ENCODE results near the gene UBE2N.

UBE2N gene

DNA sequence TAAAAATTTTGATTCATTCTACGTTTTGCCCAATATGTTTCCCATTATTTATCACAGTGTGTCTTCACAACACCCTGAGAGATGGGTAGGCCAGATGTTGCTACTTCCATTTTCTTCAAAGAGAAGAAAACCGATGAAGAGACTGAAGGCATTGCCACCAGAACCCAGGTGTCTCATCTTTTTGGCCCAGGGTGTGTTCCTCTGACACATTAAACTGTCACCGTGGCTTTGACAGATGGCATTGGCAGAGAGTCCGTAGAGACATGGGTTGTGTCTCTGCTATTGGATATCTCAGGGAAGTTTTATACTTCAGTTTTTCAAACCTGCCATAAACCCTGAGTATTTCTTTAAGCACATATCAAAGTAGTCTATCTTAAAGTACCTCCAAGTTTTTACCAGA lies 75.3 kb downstream of the UBE2N start:
- TF ChIP-seq POLR2AphosphoS5 (IDR thresholded peaks at IDR 0.05; ENCODE audit: low read depth, low read length) (no peak), SIN3A (IDR thresholded peaks at IDR 0.05; ENCODE audit: borderline replicate concordance, insufficient read depth, low read length) (no peak), TAF1 (IDR thresholded peaks at IDR 0.05; ENCODE audit: borderline replicate concordance, insufficient read depth, low read length) (no peak), FOXP2 (optimal IDR thresholded peaks at IDR 0.05; ENCODE audit: borderline replicate concordance, extremely low read depth, extremely low read length, insufficient read depth) (no peak)
- TF ChIP-seq, protein P1, sequence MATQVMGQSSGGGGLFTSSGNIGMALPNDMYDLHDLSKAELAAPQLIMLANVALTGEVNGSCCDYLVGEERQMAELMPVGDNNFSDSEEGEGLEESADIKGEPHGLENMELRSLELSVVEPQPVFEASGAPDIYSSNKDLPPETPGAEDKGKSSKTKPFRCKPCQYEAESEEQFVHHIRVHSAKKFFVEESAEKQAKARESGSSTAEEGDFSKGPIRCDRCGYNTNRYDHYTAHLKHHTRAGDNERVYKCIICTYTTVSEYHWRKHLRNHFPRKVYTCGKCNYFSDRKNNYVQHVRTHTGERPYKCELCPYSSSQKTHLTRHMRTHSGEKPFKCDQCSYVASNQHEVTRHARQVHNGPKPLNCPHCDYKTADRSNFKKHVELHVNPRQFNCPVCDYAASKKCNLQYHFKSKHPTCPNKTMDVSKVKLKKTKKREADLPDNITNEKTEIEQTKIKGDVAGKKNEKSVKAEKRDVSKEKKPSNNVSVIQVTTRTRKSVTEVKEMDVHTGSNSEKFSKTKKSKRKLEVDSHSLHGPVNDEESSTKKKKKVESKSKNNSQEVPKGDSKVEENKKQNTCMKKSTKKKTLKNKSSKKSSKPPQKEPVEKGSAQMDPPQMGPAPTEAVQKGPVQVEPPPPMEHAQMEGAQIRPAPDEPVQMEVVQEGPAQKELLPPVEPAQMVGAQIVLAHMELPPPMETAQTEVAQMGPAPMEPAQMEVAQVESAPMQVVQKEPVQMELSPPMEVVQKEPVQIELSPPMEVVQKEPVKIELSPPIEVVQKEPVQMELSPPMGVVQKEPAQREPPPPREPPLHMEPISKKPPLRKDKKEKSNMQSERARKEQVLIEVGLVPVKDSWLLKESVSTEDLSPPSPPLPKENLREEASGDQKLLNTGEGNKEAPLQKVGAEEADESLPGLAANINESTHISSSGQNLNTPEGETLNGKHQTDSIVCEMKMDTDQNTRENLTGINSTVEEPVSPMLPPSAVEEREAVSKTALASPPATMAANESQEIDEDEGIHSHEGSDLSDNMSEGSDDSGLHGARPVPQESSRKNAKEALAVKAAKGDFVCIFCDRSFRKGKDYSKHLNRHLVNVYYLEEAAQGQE (IDR thresholded peaks at IDR 0.05; ENCODE audit: insufficient read depth in 1 of 2, low read depth in 2 of 2, low read length in 2 of 2) = no peak

DNA sequence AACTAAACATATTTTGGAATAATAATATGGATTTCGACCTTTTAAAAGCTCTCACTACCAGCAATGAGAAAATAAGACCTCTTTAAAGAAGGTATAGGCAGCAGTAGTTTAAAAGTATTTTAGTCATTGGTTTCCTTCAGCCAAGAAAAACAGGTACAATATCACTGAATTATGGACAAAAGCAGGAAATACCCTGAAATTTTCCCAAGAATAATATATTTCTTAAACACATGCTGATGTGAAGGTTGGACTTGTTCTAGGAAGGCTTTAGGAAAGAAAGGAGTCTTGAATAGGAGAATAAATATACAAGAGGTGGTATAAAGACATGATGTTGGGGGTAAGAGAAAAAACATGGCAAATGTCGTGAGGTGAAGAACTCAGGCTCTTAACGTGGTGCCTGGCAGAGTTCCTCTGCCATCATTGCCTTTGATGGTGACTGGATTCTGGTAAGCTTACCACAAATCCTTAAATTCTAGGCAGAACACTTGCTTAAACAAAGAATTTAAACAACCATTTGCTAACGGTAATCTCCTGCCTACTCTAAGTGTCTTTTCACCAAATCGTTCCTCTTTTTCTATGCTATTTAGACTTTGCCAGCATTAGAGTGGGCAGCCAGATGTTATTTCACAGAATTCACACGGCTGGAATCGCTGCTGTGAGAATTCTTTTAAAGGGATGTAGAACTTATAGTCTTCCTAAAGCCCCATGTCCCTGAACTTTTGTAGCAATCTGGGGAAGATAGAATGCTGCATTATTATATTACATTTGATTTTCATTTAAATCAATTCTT lies 75.9 kb downstream of the UBE2N start:
- TF ChIP-seq, protein P1 (IDR thresholded peaks at IDR 0.05; ENCODE audit: insufficient read depth in 1 of 2, low read depth in 2 of 2, low read length in 2 of 2) = no peak
- TF ChIP-seq TAF1 (IDR thresholded peaks at IDR 0.05; ENCODE audit: borderline replicate concordance, insufficient read depth, low read length) = no peak
- TF ChIP-seq POLR2AphosphoS5 (IDR thresholded peaks at IDR 0.05; ENCODE audit: low read depth, low read length) = no peak
- TF ChIP-seq FOXP2 (optimal IDR thresholded peaks at IDR 0.05; ENCODE audit: borderline replicate concordance, extremely low read depth, extremely low read length, insufficient read depth) = no peak
- TF ChIP-seq SIN3A (IDR thresholded peaks at IDR 0.05; ENCODE audit: borderline replicate concordance, insufficient read depth, low read length) = no peak

DNA sequence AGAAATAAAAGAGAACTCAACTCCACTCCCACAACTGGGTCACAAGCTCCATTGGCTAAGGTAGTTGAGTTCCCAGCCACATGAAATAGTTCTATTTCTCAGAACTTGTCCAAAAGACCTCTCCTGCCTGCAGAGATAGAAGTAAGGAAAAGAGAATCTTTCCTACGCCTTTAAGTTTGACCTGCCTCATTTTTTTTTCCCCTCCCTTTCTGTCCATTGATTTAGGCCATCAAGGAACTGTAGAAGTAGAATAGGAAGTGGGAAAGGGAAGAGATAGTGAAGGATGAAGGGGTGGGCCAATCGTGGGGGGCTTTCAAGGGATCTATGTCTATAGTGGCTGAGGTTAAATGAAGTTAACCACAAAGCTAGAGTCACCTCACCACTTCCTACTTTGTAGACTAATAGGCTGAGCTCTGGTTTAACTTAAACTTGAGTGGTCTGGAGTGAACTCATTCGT lies 77.9 kb downstream of the UBE2N start:
- TF ChIP-seq FOXP2 (optimal IDR thresholded peaks at IDR 0.05; ENCODE audit: borderline replicate concordance, extremely low read depth, extremely low read length, insufficient read depth) = no peak
- TF ChIP-seq SIN3A (IDR thresholded peaks at IDR 0.05; ENCODE audit: borderline replicate concordance, insufficient read depth, low read length) = no peak
- TF ChIP-seq, protein P1 (IDR thresholded peaks at IDR 0.05; ENCODE audit: insufficient read depth in 1 of 2, low read depth in 2 of 2, low read length in 2 of 2) = no peak
- no peak for TF ChIP-seq TAF1 (IDR thresholded peaks at IDR 0.05; ENCODE audit: borderline replicate concordance, insufficient read depth, low read length)
- TF ChIP-seq POLR2AphosphoS5 (IDR thresholded peaks at IDR 0.05; ENCODE audit: low read depth, low read length) = no peak

DNA sequence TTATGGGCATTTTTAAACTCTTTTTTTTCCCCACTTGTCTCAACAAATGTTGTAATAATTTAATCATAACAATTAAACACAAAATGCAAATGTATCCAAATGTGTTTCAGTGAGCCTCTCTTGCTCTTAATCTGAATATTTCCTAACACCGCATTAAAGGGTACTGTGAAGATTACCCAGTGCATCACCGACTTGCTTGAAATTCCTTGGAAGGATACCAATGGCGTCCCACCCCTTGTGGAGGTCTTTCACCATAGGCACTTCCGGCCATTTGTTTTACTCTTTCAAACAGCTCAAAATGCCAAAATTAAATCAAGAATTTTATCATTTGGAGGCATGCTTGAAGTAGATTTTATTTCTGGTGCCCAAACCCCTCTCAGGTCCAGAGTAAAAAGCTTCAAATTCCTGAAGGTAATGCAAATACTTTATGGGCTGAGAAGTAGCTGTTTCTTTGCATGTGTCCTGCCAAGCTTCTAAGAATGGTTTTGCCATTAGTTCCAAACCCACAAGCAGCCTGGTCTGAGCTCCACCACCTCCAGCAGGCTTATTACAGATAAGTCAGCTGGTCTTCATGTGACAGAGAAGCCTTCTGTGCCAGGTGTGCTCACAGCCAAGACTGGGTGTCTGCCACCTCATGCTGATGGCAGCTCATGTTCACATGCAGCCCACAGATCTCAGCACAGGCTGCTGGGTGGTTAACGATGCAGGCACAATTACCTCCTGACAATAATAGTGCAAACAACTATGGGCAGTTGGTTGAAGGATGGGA lies 80.4 kb downstream of the UBE2N start:
- TF ChIP-seq POLR2AphosphoS5 (IDR thresholded peaks at IDR 0.05; ENCODE audit: low read depth, low read length) = no peak
- no peak for TF ChIP-seq SIN3A (IDR thresholded peaks at IDR 0.05; ENCODE audit: borderline replicate concordance, insufficient read depth, low read length)
- no peak for TF ChIP-seq TAF1 (IDR thresholded peaks at IDR 0.05; ENCODE audit: borderline replicate concordance, insufficient read depth, low read length)
- no peak for TF ChIP-seq FOXP2 (optimal IDR thresholded peaks at IDR 0.05; ENCODE audit: borderline replicate concordance, extremely low read depth, extremely low read length, insufficient read depth)
- TF ChIP-seq, protein P1 (IDR thresholded peaks at IDR 0.05; ENCODE audit: insufficient read depth in 1 of 2, low read depth in 2 of 2, low read length in 2 of 2) = no peak
